IMR-90 (cell line): ENCODE results near the gene RAB1B. TPM values are rescaled to one million over a fixed set of nuclear protein-coding genes. Genes with fewer than 3 reads are reported as not detected.

Source experiments
- ATAC-seq: fragments of 200-7000 bp; cut with Tn5 transposase; 2 replicates; pipeline ENCODE4 v1.9.1; 2020; ENCODE audit warnings: low read depth, mild to moderate bottlenecking, moderate library complexity
- BruUV-seq: library from RNA; stranded (reverse); fragments of 400-500 nt; replicated peaks from 2 replicates; lab custom pipeline; 2021; lab: Mats Ljungman, UMichigan
- CTCF ChIA-PET: fragments of 300-600 bp; formaldehyde crosslinking; extraction: SDS; loops from one replicate; lab custom pipeline; 2021; ENCODE audit warnings: antibody characterized with exemption; lab: Yijun Ruan, JAX
- POLR2A ChIA-PET: fragments of 300-600 bp; sonication (Branson Sonifier 250); formaldehyde crosslinking; loops from one replicate; lab custom pipeline; 2022; ENCODE audit warnings: antibody characterized with exemption; ENCODE audit not compliant: unreplicated experiment; lab: Charles Lee
- DNase-seq: peaks from one replicate; pipeline ENCODE4 v3.0.0; 2013
- H2AFZ ChIP-seq: replicated peaks from 2 replicates; pipeline ENCODE3; 2013; ENCODE audit warnings: low read length, mild to moderate bottlenecking; ENCODE audit not compliant: poor library complexity
- H2AK5ac ChIP-seq: 2 replicates; pipeline ENCODE4 v1.6.1; 2013; ENCODE audit warnings: low read depth, low read length, inconsistent platforms
- H2AK9ac ChIP-seq: replicated peaks from 2 replicates; pipeline ENCODE3; 2013; ENCODE audit warnings: mild to moderate bottlenecking, low read depth, low read length, moderate library complexity; ENCODE audit not compliant: poor library complexity
- H2BK120ac ChIP-seq: 2 replicates; pipeline ENCODE4 v1.6.1; 2013; ENCODE audit warnings: low read depth, low read length, inconsistent platforms
- H2BK15ac ChIP-seq: 3 replicates; pipeline ENCODE4 v1.6.1; 2013; ENCODE audit warnings: low read depth, low read length, inconsistent platforms
- H2BK20ac ChIP-seq: 2 replicates; pipeline ENCODE4 v1.6.1; 2013; ENCODE audit warnings: low read depth, mild to moderate bottlenecking, inconsistent platforms, low read length, moderate library complexity
- H2BK5ac ChIP-seq: 2 replicates; pipeline ENCODE4 v1.6.1; 2013; ENCODE audit warnings: mild to moderate bottlenecking, low read depth, low read length, inconsistent platforms; ENCODE audit not compliant: poor library complexity, severe bottlenecking
- H3K14ac ChIP-seq: replicated peaks from 2 replicates; pipeline ENCODE4 v1.6.1; 2013; ENCODE audit warnings: low read depth, low read length, inconsistent platforms
- H3K18ac ChIP-seq: 2 replicates; pipeline ENCODE4 v1.6.1; 2013; ENCODE audit warnings: low read depth, low read length, control low read depth
- H3K23ac ChIP-seq: 2 replicates; pipeline ENCODE4 v1.6.1; 2013; ENCODE audit warnings: low read depth, low read length, inconsistent platforms
- H3K27ac ChIP-seq: 2 replicates; pipeline ENCODE4 v1.5.1; 2013; ENCODE audit warnings: mild to moderate bottlenecking, control low read depth, low read length; ENCODE audit not compliant: insufficient read depth
- H3K27me3 ChIP-seq: 2 replicates; pipeline ENCODE4 v1.6.1; 2013; ENCODE audit warnings: low read length; ENCODE audit not compliant: control insufficient read depth, insufficient read depth
- H3K36me3 ChIP-seq: 2 replicates; pipeline ENCODE4 v1.6.1; 2013; ENCODE audit warnings: low read length, mixed read lengths; ENCODE audit not compliant: control insufficient read depth, insufficient read depth
- H3K4ac ChIP-seq: 2 replicates; pipeline ENCODE4 v1.6.1; 2013; ENCODE audit warnings: low read depth, low read length, inconsistent platforms
- H3K4me1 ChIP-seq: 2 replicates; pipeline ENCODE4 v1.6.1; 2013; ENCODE audit warnings: low read length, mixed read lengths; ENCODE audit not compliant: control insufficient read depth, insufficient read depth
- H3K4me2 ChIP-seq: 2 replicates; pipeline ENCODE4 v1.6.1; 2013; ENCODE audit warnings: low read depth, mild to moderate bottlenecking, control low read depth, low read length, moderate library complexity
- H3K4me3 ChIP-seq: 2 replicates; pipeline ENCODE4 v1.5.1; 2013; ENCODE audit warnings: low read depth, mild to moderate bottlenecking, control low read depth, low read length, moderate library complexity; ENCODE audit not compliant: insufficient read depth
- H3K56ac ChIP-seq: 2 replicates; pipeline ENCODE4 v1.6.1; 2013; ENCODE audit warnings: low read length, inconsistent platforms; ENCODE audit not compliant: insufficient read depth; ENCODE audit errors: extremely low read depth
- H3K79me1 ChIP-seq, 2 experiments: 2 replicates each; pipeline ENCODE4 v1.6.1; 2013; ENCODE audit warnings: low read length in 2 of 2, inconsistent platforms in 1 of 2, low read depth in 1 of 2
- H3K9ac ChIP-seq: 2 replicates; pipeline ENCODE4 v1.6.1; 2013; ENCODE audit warnings: low read depth, low read length, control low read depth
- H3K9me1 ChIP-seq: 2 replicates; pipeline ENCODE4 v1.6.1; 2013; ENCODE audit warnings: low read length, inconsistent platforms; ENCODE audit not compliant: insufficient read depth
- H3K9me3 ChIP-seq: 2 replicates; pipeline ENCODE4 v1.6.1; 2013; ENCODE audit warnings: low read length; ENCODE audit not compliant: control insufficient read depth, insufficient read depth
- H4K20me1 ChIP-seq: 2 replicates; pipeline ENCODE4 v1.6.1; 2013; ENCODE audit warnings: low read length, inconsistent platforms; ENCODE audit not compliant: insufficient read depth
- H4K5ac ChIP-seq: 2 replicates; pipeline ENCODE4 v1.6.1; 2013; ENCODE audit warnings: mild to moderate bottlenecking, low read depth, low read length, control low read depth
- H4K8ac ChIP-seq, 2 experiments: 2 replicates each; pipeline ENCODE4 v1.6.1; 2013; ENCODE audit warnings: low read depth in 2 of 2, low read length in 2 of 2, control low read depth in 1 of 2, inconsistent platforms in 1 of 2
- H4K91ac ChIP-seq: 2 replicates; pipeline ENCODE4 v1.6.1; 2013; ENCODE audit warnings: low read depth, low read length, inconsistent platforms; ENCODE audit not compliant: insufficient read depth
- MAZ ChIP-seq: IDR thresholded peaks from 2 replicates; pipeline ENCODE4 v1.6.1; 2012; ENCODE audit warnings: low read depth, mild to moderate bottlenecking, low read length, improper control_type of control experiment, moderate library complexity, borderline replicate concordance
- NFE2L2 ChIP-seq: fragments of 150-350 bp; IDR thresholded peaks from 2 replicates; pipeline ENCODE4 v1.6.1; 2016; ENCODE audit warnings: low read depth, mild to moderate bottlenecking, low read length
- WGBS, 2 experiments: methylation state at CpG; one replicate each; pipeline versions ENCODE4 v1.1.5 to v1.1.7; 2013; ENCODE audit warnings: missing lambda C conversion rate in 2 of 2; ENCODE audit not compliant: insufficient read length in 1 of 2; ENCODE audit errors: extremely low coverage in 2 of 2; 5-methylcytosine and 5-hydroxymethylcytosine counted together
- dilution Hi-C: fragments of 300-500 bp; cut with HindIII; formaldehyde crosslinking; loops from one replicate; pipeline ENCODE4 v1.14.3; 2018; ENCODE audit warnings: low sequenced_read_pairs; ENCODE audit not compliant: unreplicated experiment
- in situ Hi-C: fragments of 300-500 bp; cut with MboI; formaldehyde crosslinking; loops from 3 replicates; pipeline ENCODE4 v1.14.3; 2019; ENCODE audit warnings: low sequenced_read_pairs, inconsistent platforms, mixed read lengths
- intact Hi-C: fragments of 100-400 bp; cut with micrococcal nuclease; formaldehyde crosslinking; loops from 2 replicates; pipeline ENCODE4 v1.10.0; 2022
- polyA plus RNA-seq, 3 experiments: library from polyadenylated mRNA; depleted of rRNA; stranded (reverse); fragments of >200 nt; gene quantifications; 2 replicates each; pipeline ENCODE4 v1.2.3, GENCODE V29; 2012; ENCODE audit warnings: low replicate concordance in 1 of 3
- total RNA-seq: library from RNA; depleted of rRNA; stranded (reverse); fragments of >200 nt; gene quantifications from 2 replicates; pipeline ENCODE4 v1.2.3, GENCODE V29; 2012

RAB1B gene
- total and polyA plus RNA-seq, 2 of the 4 experiments (the other 2 are of a cell fraction): 83.7 to 248 TPM

DNA sequence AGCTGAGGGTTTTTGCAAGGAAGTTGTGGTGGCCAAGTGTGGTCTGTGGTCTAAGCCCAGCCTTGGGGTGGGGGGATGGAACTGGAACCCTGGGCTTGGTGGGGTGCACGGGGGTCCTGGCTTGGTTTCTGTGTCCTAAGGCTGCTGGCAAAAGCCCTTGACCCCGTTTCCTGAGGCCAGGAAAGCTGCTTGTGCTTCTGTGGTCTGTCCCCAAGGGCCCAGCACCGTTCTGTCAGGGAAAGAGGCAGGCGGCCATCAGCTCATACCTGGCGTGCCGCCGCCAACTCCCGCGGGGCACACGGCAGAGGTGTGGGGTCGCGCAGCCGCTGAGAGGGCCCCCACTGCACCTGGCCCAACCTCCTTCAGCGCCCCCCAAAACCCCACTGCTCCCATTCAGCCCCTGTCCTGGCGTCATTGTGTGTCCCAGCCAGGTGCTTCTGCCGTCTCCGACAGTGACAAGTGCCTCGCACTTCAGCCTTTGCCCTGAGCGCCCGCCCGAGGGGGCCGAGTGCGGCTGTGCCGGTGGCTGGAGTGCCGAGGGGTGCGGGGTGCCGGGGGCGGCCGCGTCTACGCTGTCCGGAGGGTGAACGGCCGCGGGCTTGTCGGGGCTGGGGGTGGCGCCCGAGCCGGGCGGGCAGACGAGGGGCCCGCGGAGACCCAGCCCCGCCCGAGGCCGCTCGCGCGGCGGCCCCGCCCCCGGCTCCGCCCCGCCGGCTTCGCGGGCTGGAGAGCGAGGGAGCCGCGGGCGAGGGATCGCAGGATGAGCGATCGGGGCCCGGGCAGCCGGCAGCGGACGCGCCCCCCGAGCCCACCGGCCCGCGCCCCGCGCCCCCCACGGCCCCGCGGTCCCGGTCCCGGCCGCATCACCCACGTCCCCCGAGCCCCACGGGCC, 9.3 kb downstream of the RAB1B start, which contains the start of gene CNIH2:
CNIH2 (plus strand) TSS at position 705 of the 892 bp plus-strand sequence. CDS start 282 bp downstream, outside the sequence.
- Histone ChIP-seq H3K18ac (no peak within 1 kb of the TSS), H3K56ac (no peak within 1 kb of the TSS), H3K4me2 (peak within 1 kb of the TSS; percentile 70), H2AK5ac (peak within 1 kb of the TSS; percentile 67; the same call in 1 of the 2 replicates), H3K9me1 (peaks cover 6% of the 10 kb centered on the region; the same call in 1 of the 2 replicates), H4K8ac (no peak within 1 kb of the TSS), H2BK5ac (no peak within 1 kb of the TSS), H3K4me3 (peak within 1 kb of the TSS; percentile 38), H3K27me3 (no peaks in the 10 kb centered on the region; the same call in 1 of the 2 replicates), H3K9me3 (no peaks in the 10 kb centered on the region), H3K79me1 (peaks cover 4 to 11% of the 10 kb centered on the region in 2 experiments; a peak in 2 of 4 replicates), H4K5ac (no peak within 1 kb of the TSS), H2BK120ac (no peak within 1 kb of the TSS), H3K4ac (no peak within 1 kb of the TSS), H3K23ac (peak within 1 kb of the TSS; percentile 61; the same call in 1 of the 2 replicates), H2AK9ac (peak within 1 kb of the TSS; percentile 88), H2BK15ac (no peak within 1 kb of the TSS), H2AFZ (peak within 1 kb of the TSS; percentile 79), H3K27ac (no peak within 1 kb of the TSS; the same call in 1 of the 2 replicates), H3K4me1 (peaks cover 5% of the 10 kb centered on the region; the same call in 1 of the 2 replicates), H2BK20ac (no peak within 1 kb of the TSS), H4K91ac (no peak within 1 kb of the TSS), H4K20me1 (peaks cover 29% of the 10 kb centered on the region), H3K9ac (0 out of 2 replicates have a peak within 1 kb of the TSS, but pooled peaks have one; percentile 33), H3K36me3 (peaks cover 35% of the 10 kb centered on the region), H3K14ac (no peak within 1 kb of the TSS)
- CTCF ChIA-PET: no interaction called here
- no peak for TF ChIP-seq NFE2L2
- TF ChIP-seq MAZ: peak; percentile 31; the same call in 1 of the 2 replicates
- no TSS peak for BruUV-seq
- intact Hi-C loops (no loop called here), dilution Hi-C loops (no loop called here), in situ Hi-C loops (no loop called here)
- ATAC-seq: peak; percentile 71
- no peak for DNase-seq
- 17% methylated on average over 29 of the region's 84 CpGs; no CpG with 5 or more reads in 1 of the 2 experiments for WGBS, 2 experiments
- POLR2A ChIA-PET: no interaction called here
